HG02642 (cell line): Measurements from ENCODE around the gene AK4.
"Not testable (repeated sequence)": the region's sequence is repeated elsewhere in the genome, so short reads cannot be mapped to it uniquely, and the experiment has no call there.

Experiments used
- ATAC-seq: cut with Tn5 transposase; IDR thresholded peaks from one replicate; pipeline ENCODE4 v1.9.1; 2021; ENCODE audit warnings: mild to moderate bottlenecking; ENCODE audit not compliant: unreplicated experiment, poor library complexity

Gene AK4

GRCh38 chr1:65148178-65148547 is at the start of gene AK4:
Gene AK4, plus strand, starts transcription at chr1:65148203. Its CDS starts 205 bp downstream, at chr1:65148408.
- peak; percentile 16 for ATAC-seq

- ATAC-seq: no peak
Measured at GRCh38 chr1:65103807-65104206, 44.2 kb upstream of the AK4 start.

- no peak for ATAC-seq
Measured at GRCh38 chr1:65104854-65105534, 43.0 kb upstream of the AK4 start.

GRCh38 chr1:65105596-65105995 is 42.4 kb upstream of the AK4 start:
- ATAC-seq: no peak

GRCh38 chr1:65108025-65108642 is 39.9 kb upstream of the AK4 start:
- no peak for ATAC-seq

GRCh38 chr1:65109487-65109886 is 38.5 kb upstream of the AK4 start:
- no peak for ATAC-seq

- no peak for ATAC-seq
Measured at GRCh38 chr1:65112811-65113210, 35.2 kb upstream of the AK4 start.

- ATAC-seq: no peak
Measured at GRCh38 chr1:65113298-65113697, 34.7 kb upstream of the AK4 start.

- no peak for ATAC-seq
Measured at GRCh38 chr1:65114322-65114721, 33.7 kb upstream of the AK4 start.

GRCh38 chr1:65119951-65120350 is 28.1 kb upstream of the AK4 start:
- ATAC-seq: no peak

GRCh38 chr1:65129104-65129503 is 18.9 kb upstream of the AK4 start:
- ATAC-seq: not testable (repeated sequence)

- no peak for ATAC-seq
Measured at GRCh38 chr1:65138524-65138923, 9.5 kb upstream of the AK4 start.

GRCh38 chr1:65139793-65140192 is 8.2 kb upstream of the AK4 start:
- ATAC-seq: not testable (repeated sequence)

GRCh38 chr1:65141394-65141793 is 6.6 kb upstream of the AK4 start:
- no peak for ATAC-seq

GRCh38 chr1:65141918-65142317 is 6.1 kb upstream of the AK4 start:
- ATAC-seq: no peak

GRCh38 chr1:65143112-65143658 is 4.8 kb upstream of the AK4 start:
- not testable (repeated sequence) for ATAC-seq

- ATAC-seq: no peak
Measured at GRCh38 chr1:65146908-65147423, 1.0 kb upstream of the AK4 start.

GRCh38 chr1:65147424-65148177 is 402 bp upstream of the AK4 start:
- peak; percentile 61 for ATAC-seq

GRCh38 chr1:65148548-65149350 is 746 bp downstream of the AK4 start:
- peak; percentile 68 for ATAC-seq
